ENCODE data around the gene MLH3. TPM values are rescaled to one million over a fixed set of nuclear protein-coding genes. Genes with fewer than 3 reads are reported as not detected.
A peak's percentile ranks its signal among the peaks of the same experiment; 100 is the strongest.

MLH3 gene
- total RNA-seq, 1 experiment from 2014 or later, result 13.2 TPM

DNA sequence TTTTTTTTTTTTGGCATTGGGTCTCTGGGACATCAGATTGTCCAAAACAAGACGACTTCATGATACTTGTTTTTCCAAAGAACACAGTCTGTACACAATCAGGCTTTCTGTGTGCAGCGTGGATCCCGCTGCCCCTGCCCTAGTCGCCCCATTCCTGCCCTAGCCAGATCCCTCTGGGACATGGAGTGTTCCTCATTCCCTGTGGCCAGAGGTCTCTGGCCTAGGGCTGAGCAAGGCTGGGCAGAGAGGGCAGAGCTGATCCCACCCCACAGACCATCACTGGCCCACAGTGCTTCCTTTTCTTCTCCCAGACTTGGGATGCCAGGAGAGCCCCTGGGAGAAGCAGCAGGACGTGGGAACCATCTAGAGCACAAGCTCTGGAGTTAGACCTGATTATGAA is 69.4 kb downstream of the MLH3 start:
- Histone ChIP-seq H3K79me2 (ENCODE audit: low read length) (no peaks in the 10 kb centered on the region), H3K9ac (ENCODE audit: low read length) (no peak overlapping the region), H3K9me2 (replicated peaks; ENCODE audit: low read length) (no peaks in the 10 kb centered on the region), H2AFZ (ENCODE audit: low read length) (no peak overlapping the region), H3K27ac (ENCODE audit: low read length) (no peak overlapping the region), H3K9me3 (ENCODE audit: low read length) (no peaks in the 10 kb centered on the region), H3K27me3 (ENCODE audit: low read length) (no peaks in the 10 kb centered on the region), H3K36me3 (ENCODE audit: low read depth, low read length) (no peaks in the 10 kb centered on the region), H3K4me3 (ENCODE audit: low read length) (no peak overlapping the region), H4K20me1 (ENCODE audit: low read length) (no peaks in the 10 kb centered on the region), H3F3A (ENCODE audit: low read length, unreplicated experiment) (no peaks in the 10 kb centered on the region), H3K4me2 (ENCODE audit: low read length) (no peak overlapping the region), H3K4me1 (ENCODE audit: insufficient read depth, low read length) (peaks cover 54% of the 10 kb centered on the region)
- intact Hi-C loops (cut with micrococcal nuclease), result no loop called here
- no TSS peak for BruUV-seq (replicated peaks)
- ATAC-seq (no peak), DNase-seq (no peak)
- TF ChIP-seq, protein P1, sequence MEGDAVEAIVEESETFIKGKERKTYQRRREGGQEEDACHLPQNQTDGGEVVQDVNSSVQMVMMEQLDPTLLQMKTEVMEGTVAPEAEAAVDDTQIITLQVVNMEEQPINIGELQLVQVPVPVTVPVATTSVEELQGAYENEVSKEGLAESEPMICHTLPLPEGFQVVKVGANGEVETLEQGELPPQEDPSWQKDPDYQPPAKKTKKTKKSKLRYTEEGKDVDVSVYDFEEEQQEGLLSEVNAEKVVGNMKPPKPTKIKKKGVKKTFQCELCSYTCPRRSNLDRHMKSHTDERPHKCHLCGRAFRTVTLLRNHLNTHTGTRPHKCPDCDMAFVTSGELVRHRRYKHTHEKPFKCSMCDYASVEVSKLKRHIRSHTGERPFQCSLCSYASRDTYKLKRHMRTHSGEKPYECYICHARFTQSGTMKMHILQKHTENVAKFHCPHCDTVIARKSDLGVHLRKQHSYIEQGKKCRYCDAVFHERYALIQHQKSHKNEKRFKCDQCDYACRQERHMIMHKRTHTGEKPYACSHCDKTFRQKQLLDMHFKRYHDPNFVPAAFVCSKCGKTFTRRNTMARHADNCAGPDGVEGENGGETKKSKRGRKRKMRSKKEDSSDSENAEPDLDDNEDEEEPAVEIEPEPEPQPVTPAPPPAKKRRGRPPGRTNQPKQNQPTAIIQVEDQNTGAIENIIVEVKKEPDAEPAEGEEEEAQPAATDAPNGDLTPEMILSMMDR (conservative IDR thresholded peaks at IDR 0.05; ENCODE audit: low read depth, low read length), result no peak
- no peak for TF ChIP-seq EZH2 (IDR thresholded peaks at IDR 0.05; ENCODE audit: low read length, unreplicated experiment)
- no peak for TF ChIP-seq EZH2phosphoT487 (IDR thresholded peaks at IDR 0.05; ENCODE audit: borderline replicate concordance, low read length)
- ChIA-PET CTCF (no interaction called here), POLR2A (ENCODE audit: unreplicated experiment) (no interaction called here)

DNA sequence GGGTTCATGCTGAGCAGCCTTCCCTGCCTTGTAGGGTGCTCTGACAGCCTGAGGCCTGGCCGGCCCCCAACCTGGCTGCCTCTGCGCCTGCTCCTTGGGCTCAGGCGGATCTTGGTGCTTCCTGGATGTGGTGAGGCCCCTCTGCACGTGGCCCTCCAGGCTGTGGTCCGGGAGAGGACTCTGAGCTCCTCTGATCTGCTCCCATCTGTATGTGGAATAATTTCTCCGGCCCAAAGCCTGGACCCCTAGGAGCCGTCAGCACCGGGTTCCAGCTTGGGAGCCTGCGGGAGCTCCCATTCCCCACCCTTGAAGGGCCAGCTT is 69.8 kb downstream of the MLH3 start:
- Histone ChIP-seq H3K9ac (ENCODE audit: low read length) (no peak overlapping the region), H3K9me3 (ENCODE audit: low read length) (no peaks in the 10 kb centered on the region), H3K27ac (ENCODE audit: low read length) (no peak overlapping the region), H4K20me1 (ENCODE audit: low read length) (no peaks in the 10 kb centered on the region), H3K4me2 (ENCODE audit: low read length) (no peak overlapping the region), H3K79me2 (ENCODE audit: low read length) (no peaks in the 10 kb centered on the region), H3F3A (ENCODE audit: low read length, unreplicated experiment) (no peaks in the 10 kb centered on the region), H3K4me1 (ENCODE audit: insufficient read depth, low read length) (peaks cover 54% of the 10 kb centered on the region), H2AFZ (ENCODE audit: low read length) (0 out of 2 replicates have a peak overlapping the region, but pooled peaks have one; percentile 9), H3K36me3 (ENCODE audit: low read depth, low read length) (no peaks in the 10 kb centered on the region), H3K4me3 (ENCODE audit: low read length) (no peak overlapping the region), H3K9me2 (replicated peaks; ENCODE audit: low read length) (no peaks in the 10 kb centered on the region), H3K27me3 (ENCODE audit: low read length) (no peaks in the 10 kb centered on the region)
- DNase-seq (no peak), ATAC-seq (no peak)
- ChIA-PET POLR2A (ENCODE audit: unreplicated experiment) (no interaction called here), CTCF (no interaction called here)
- BruUV-seq (replicated peaks), result no TSS peak
- intact Hi-C loops (cut with micrococcal nuclease), result no loop called here
- TF ChIP-seq EZH2phosphoT487 (IDR thresholded peaks at IDR 0.05; ENCODE audit: borderline replicate concordance, low read length) (no peak), EZH2 (IDR thresholded peaks at IDR 0.05; ENCODE audit: low read length, unreplicated experiment) (no peak)
- TF ChIP-seq, protein P1 (conservative IDR thresholded peaks at IDR 0.05; ENCODE audit: low read depth, low read length), result no peak

DNA sequence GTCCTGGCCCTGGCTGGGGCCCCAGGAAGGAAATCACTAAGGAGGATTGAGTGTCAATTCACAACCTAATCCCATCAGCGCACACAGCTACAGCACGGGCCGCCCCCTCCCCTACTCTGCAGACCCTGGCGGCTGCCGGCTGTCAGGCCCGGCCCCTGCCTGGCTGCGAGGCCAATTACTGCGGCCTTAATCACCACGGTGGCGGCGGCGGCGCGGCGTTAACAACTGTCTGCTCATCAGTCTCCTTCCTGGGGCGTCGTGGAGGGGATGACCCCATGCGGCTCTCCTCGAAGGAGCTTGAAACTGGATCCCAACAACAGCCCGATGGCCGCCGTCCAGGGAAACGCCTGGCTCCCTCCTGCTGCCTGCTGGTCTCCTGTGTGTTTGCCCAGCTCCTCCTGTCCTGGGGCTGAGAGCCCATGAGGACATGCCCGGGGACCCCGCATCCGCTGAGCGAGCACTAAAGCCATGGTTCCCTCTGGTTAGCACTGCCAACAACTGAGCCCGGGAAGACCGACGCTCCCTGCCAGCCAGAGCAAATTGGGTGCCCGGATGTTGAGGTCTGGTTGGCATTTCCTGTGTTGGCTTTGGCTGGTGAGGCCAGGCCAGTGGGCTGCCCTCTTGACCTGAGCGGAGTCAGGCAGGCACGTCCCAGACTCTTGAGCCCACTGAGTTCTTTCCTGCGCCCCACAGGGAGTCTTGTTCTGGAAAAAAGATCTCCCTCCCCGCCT is 70.4 kb downstream of the MLH3 start:
- Histone ChIP-seq H4K20me1 (ENCODE audit: low read length) (no peaks in the 10 kb centered on the region), H3K27ac (ENCODE audit: low read length) (no peak overlapping the region), H3K27me3 (ENCODE audit: low read length) (no peaks in the 10 kb centered on the region), H3K36me3 (ENCODE audit: low read depth, low read length) (no peaks in the 10 kb centered on the region), H3F3A (ENCODE audit: low read length, unreplicated experiment) (no peaks in the 10 kb centered on the region), H2AFZ (ENCODE audit: low read length) (peak overlapping the region; percentile 9; the same call in 1 of the 2 replicates), H3K4me3 (ENCODE audit: low read length) (no peak overlapping the region), H3K9me2 (replicated peaks; ENCODE audit: low read length) (no peaks in the 10 kb centered on the region), H3K79me2 (ENCODE audit: low read length) (no peaks in the 10 kb centered on the region), H3K4me2 (ENCODE audit: low read length) (no peak overlapping the region), H3K9me3 (ENCODE audit: low read length) (no peaks in the 10 kb centered on the region), H3K9ac (ENCODE audit: low read length) (no peak overlapping the region), H3K4me1 (ENCODE audit: insufficient read depth, low read length) (peaks cover 54% of the 10 kb centered on the region)
- intact Hi-C loops (cut with micrococcal nuclease), result no loop called here
- BruUV-seq (replicated peaks), result no TSS peak
- CTCF ChIA-PET, result no interaction called here
- TF ChIP-seq EZH2 (IDR thresholded peaks at IDR 0.05; ENCODE audit: low read length, unreplicated experiment) (no peak), EZH2phosphoT487 (IDR thresholded peaks at IDR 0.05; ENCODE audit: borderline replicate concordance, low read length) (no peak)
- TF ChIP-seq, protein P1 (conservative IDR thresholded peaks at IDR 0.05; ENCODE audit: low read depth, low read length), result no peak
- DNase-seq (peak; percentile 43), ATAC-seq (peak; percentile 39)
- POLR2A ChIA-PET (ENCODE audit: unreplicated experiment), result no interaction called here
